HG03460 (cell line): ENCODE results near the gene NAT14.
"Not testable (repeated sequence)": the region's sequence is repeated elsewhere in the genome, so short reads cannot be mapped to it uniquely, and the experiment has no call there.

Experiments
- ATAC-seq: cut with Tn5 transposase; IDR thresholded peaks from one replicate; pipeline ENCODE4 v1.9.1; 2021; ENCODE audit not compliant: unreplicated experiment

The NAT14 gene

DNA sequence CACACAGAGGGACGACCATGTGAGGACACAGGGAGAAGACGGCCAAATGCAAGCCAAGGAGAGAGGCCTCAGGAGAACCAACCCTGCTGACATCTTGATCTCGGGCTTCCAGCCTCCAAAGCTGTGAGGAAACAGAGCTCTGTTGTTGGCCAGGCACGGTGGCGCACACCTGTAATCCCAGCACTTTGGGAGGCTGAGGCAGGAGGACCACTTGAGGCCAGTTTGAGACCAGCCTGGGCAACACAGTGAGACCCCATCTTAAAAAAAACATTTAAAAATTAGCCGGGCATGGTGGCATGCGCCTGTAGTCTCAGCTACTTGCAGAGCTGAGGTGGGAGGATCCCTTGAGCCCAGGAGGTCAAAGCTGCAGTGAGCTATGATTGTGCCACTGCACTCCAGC is 49.3 kb downstream of the NAT14 start:
- not testable (repeated sequence) for ATAC-seq

DNA sequence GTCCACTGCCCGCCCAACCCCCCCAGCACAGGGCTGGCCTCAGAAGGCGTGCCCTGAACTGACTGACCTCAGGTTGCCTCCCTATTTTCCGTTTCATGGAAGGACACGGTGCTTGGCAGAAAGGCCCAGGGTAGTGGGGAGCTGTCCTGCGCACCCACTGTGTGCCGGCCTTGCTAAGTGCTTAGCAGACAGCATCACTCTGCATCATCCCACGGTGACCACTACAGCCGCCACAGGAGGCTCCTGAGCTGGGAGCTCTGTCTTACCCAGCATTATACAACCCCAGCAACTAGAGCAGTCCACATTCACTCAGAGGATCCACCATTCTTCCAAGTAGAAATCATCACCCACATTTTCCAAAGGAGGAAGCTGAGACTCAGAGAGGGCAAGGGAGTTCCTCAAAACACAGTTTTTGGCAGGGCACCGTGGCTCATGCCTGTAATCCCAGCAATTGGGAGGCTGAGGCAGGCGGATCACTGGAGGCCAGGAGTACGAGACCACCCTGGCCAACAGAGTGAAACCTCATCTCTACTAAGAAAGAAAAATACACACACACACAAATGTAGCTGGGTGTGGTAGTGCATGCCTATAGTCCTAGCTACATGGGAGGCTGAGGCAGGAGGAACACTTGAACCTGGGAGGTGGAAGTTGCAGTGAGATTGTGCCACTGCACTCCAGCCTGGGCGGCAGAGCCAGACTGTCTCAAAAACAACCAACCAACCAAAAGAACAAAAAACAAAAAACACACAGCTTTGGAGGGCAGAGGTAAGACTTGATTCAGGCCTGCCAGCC is 50.4 kb downstream of the NAT14 start:
- ATAC-seq: no peak

DNA sequence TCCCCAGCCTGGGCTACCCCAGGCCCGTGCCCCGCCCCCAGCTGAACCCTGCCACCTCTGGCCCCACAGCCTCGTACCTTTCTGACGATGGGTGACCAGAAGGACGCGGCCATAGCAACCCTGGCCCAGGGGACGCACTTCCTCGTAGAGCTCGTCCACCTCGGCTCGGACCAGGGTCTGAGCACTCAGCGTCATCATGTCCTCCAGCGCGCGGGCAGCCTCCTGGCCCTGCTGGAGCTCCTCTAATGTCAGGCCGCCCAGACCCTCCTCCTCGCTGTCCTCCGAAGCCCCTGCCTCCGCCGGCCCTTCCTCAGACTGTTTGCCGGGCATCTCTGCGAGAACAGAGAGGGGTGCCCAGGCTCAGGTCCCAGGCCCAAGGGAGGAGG is 51.0 kb downstream of the NAT14 start:
- ATAC-seq: no peak

DNA sequence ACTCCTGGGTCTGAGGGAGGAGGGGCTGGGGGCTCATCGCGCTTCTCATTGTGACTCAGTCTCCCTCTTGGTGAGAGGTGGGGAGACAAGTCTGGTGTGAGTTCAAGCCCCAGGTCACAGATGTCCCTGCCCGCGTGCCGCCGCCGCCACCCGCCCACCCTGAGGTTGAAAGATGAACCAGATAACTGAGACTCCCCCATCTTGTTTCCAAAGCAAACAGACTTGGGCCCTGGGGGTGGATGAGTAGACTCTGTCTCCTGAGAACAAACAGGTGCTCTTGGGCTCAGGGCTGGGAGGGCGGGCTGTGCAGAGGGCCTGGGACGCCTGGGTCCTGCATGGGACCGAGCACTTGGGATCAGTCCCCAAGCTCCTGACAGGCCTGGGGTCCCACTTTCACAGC is 51.4 kb downstream of the NAT14 start:
- ATAC-seq: no peak
